MM.1S (cell line): ENCODE data around the gene EPN2.

Experiments used
- DNase-seq: peaks from one replicate; pipeline ENCODE4 v3.0.0-alpha.2; 2015
- H2AFZ ChIP-seq: fragments of 300-600 bp; sonication (generic); 2 replicates; pipeline ENCODE4 v1.6.0; 2016; ENCODE audit warnings: antibody characterized with exemption, low read length
- H3F3A ChIP-seq: fragments of 300-600 bp; sonication (generic); 2 replicates; pipeline ENCODE4 v1.6.1; 2016; ENCODE audit warnings: mild to moderate bottlenecking, antibody characterized with exemption, low read length, moderate library complexity, mixed read lengths; ENCODE audit not compliant: insufficient read depth
- H3K27ac ChIP-seq: fragments of 300-600 bp; sonication (generic); 2 replicates; pipeline ENCODE4 v1.5.1; 2016; ENCODE audit warnings: mild to moderate bottlenecking, low read length
- H3K27me3 ChIP-seq: fragments of 300-600 bp; sonication (generic); replicated peaks from 2 replicates; pipeline ENCODE4 v1.6.0; 2016; ENCODE audit warnings: low read length; ENCODE audit not compliant: insufficient read depth
- H3K36me3 ChIP-seq: fragments of 300-600 bp; sonication (generic); replicated peaks from 2 replicates; pipeline ENCODE4 v1.6.1; 2016; ENCODE audit warnings: mild to moderate bottlenecking, low read length, mixed read lengths; ENCODE audit not compliant: insufficient read depth
- H3K4me1 ChIP-seq: fragments of 300-600 bp; sonication (generic); 2 replicates; pipeline ENCODE4 v1.6.1; 2016; ENCODE audit warnings: low read length, mixed read lengths
- H3K4me2 ChIP-seq: fragments of 300-600 bp; sonication (generic); 2 replicates; pipeline ENCODE4 v1.6.0; 2016; ENCODE audit warnings: low read depth, low read length
- H3K4me3 ChIP-seq: fragments of 300-600 bp; sonication (generic); 2 replicates; pipeline ENCODE4 v1.5.1; 2016; ENCODE audit warnings: low read length, mixed read lengths
- H3K79me2 ChIP-seq: fragments of 300-600 bp; sonication (generic); 2 replicates; pipeline ENCODE4 v1.6.1; 2016; ENCODE audit warnings: mixed run types, low read length, mixed read lengths
- H3K9ac ChIP-seq: fragments of 300-600 bp; sonication (generic); 2 replicates; pipeline ENCODE4 v1.6.1; 2016; ENCODE audit warnings: low read length, mixed read lengths
- H3K9me2 ChIP-seq: fragments of 300-600 bp; sonication (generic); replicated peaks from 2 replicates; pipeline ENCODE4 v1.6.1; 2016; ENCODE audit warnings: mild to moderate bottlenecking, low read length, mixed read lengths; ENCODE audit not compliant: insufficient read depth
- H3K9me3 ChIP-seq: fragments of 300-600 bp; sonication (generic); replicated peaks from 2 replicates; pipeline ENCODE4 v1.6.1; 2016; ENCODE audit warnings: mild to moderate bottlenecking, low read length, mixed read lengths; ENCODE audit not compliant: insufficient read depth
- H4K20me1 ChIP-seq: fragments of 300-600 bp; sonication (generic); 2 replicates; pipeline ENCODE4 v1.6.1; 2016; ENCODE audit warnings: mild to moderate bottlenecking, low read length, moderate library complexity, mixed read lengths; ENCODE audit not compliant: insufficient read depth
- EZH2 ChIP-seq: fragments of 300-600 bp; sonication (generic); optimal IDR thresholded peaks from 2 replicates; pipeline ENCODE3; 2017; ENCODE audit warnings: low read depth, mild to moderate bottlenecking, antibody characterized with exemption, low read length, mixed read lengths
- EZH2phosphoT487 ChIP-seq: fragments of 300-600 bp; sonication (generic); IDR thresholded peaks from 2 replicates; pipeline ENCODE4 v1.6.1; 2018; ENCODE audit warnings: antibody characterized with exemption, low read length
- TF ChIP-seq, protein P1 (sequence below): fragments of 300-600 bp; sonication (generic); IDR thresholded peaks from 2 replicates; pipeline ENCODE4 v1.5.1; 2016; ENCODE audit warnings: antibody characterized with exemption, low read length, mixed read lengths

EPN2 gene

DNA sequence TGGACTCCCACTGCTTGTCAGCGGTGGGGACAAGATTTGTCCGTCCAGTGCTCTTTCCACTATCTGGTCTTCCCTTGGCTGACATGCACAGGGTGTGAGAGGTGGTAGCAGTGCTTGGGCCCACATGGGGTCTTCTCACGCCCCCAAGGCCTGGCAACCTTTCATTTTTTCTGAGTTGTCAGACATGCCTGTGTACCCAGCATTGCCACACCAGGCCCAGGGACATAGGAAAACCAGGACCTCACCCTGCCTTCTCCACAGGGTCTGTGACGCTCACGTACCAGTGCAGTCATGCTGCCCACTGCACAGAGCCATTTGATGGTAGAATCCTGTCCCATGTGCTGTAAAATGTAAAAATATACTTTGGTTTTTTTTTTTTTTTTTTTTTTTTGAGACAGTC lies 67.6 kb downstream of the EPN2 start:
- H3K4me3 ChIP-seq: peak overlapping the region; percentile 16; the same call in 1 of the 2 replicates
- H3K4me2 ChIP-seq: peak overlapping the region; percentile 61; the same call in 1 of the 2 replicates
- H3K27me3 ChIP-seq: no peaks in the 10 kb centered on the region
- DNase-seq: no peak
- H3K36me3 ChIP-seq: no peaks in the 10 kb centered on the region
- H3K9ac ChIP-seq: peak overlapping the region; percentile 87
- H2AFZ ChIP-seq: no peak overlapping the region
- peak overlapping the region; percentile 99 for H3K27ac ChIP-seq
- H3K4me1 ChIP-seq: peaks cover 66% of the 10 kb centered on the region
- no peak for TF ChIP-seq EZH2
- TF ChIP-seq EZH2phosphoT487: no peak
- TF ChIP-seq, protein P1, sequence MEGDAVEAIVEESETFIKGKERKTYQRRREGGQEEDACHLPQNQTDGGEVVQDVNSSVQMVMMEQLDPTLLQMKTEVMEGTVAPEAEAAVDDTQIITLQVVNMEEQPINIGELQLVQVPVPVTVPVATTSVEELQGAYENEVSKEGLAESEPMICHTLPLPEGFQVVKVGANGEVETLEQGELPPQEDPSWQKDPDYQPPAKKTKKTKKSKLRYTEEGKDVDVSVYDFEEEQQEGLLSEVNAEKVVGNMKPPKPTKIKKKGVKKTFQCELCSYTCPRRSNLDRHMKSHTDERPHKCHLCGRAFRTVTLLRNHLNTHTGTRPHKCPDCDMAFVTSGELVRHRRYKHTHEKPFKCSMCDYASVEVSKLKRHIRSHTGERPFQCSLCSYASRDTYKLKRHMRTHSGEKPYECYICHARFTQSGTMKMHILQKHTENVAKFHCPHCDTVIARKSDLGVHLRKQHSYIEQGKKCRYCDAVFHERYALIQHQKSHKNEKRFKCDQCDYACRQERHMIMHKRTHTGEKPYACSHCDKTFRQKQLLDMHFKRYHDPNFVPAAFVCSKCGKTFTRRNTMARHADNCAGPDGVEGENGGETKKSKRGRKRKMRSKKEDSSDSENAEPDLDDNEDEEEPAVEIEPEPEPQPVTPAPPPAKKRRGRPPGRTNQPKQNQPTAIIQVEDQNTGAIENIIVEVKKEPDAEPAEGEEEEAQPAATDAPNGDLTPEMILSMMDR: no peak
- no peaks in the 10 kb centered on the region for H3K9me3 ChIP-seq
- H4K20me1 ChIP-seq: no peaks in the 10 kb centered on the region
- peaks cover 40% of the 10 kb centered on the region for H3F3A ChIP-seq
- no peaks in the 10 kb centered on the region for H3K9me2 ChIP-seq
- H3K79me2 ChIP-seq: peaks cover 17% of the 10 kb centered on the region

DNA sequence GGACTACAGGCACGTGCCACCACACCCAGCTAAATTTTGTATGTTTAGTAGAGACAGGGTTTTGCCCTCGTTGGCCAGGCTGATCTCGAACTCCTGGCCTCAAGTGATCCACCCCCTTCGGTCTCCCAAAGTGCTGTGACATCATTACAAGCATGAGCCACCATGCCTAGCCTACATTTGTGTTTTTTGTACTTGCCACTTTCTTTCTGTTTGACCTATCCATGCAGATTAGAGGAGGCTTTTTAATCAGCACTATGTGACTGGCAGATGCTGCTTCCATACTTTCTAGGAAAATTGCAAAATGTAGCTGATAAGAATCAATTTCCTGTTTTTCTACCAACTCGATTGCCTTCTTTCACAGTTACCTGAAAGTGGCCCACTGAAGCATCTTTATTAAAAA lies 68.1 kb downstream of the EPN2 start:
- Histone ChIP-seq H3F3A (peaks cover 40% of the 10 kb centered on the region), H3K79me2 (peaks cover 17% of the 10 kb centered on the region), H2AFZ (no peak overlapping the region), H3K9me2 (no peaks in the 10 kb centered on the region), H3K27ac (peak overlapping the region; percentile 99), H3K9ac (peak overlapping the region; percentile 87), H3K27me3 (no peaks in the 10 kb centered on the region), H3K4me1 (peaks cover 66% of the 10 kb centered on the region), H3K4me2 (peak overlapping the region; percentile 61), H3K4me3 (peak overlapping the region; percentile 24), H4K20me1 (no peaks in the 10 kb centered on the region), H3K36me3 (no peaks in the 10 kb centered on the region), H3K9me3 (no peaks in the 10 kb centered on the region)
- DNase-seq: no peak
- TF ChIP-seq, protein P1: no peak
- TF ChIP-seq EZH2: no peak
- TF ChIP-seq EZH2phosphoT487: no peak

DNA sequence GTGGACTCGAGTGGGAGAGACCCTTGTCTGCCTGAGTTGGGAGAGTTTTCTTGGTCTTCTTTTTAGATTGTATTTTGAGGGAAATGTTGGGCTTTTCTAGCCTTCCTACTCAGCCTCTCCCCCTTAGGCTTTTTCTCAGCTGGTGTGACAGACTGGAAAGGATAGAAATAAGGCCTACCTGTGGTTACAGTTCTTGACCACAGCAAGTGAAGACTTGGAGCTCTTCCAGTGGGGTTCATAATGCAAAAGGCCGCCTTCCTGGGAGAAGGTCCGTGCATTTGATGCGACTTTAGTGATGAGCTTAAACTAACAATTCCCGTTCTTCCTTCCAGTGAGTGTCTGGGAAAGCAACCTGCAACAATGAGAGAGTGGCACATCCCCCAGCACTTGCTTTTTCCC lies 68.6 kb downstream of the EPN2 start:
- Histone ChIP-seq H3K27me3 (no peaks in the 10 kb centered on the region), H3K9ac (peak overlapping the region; percentile 87), H2AFZ (no peak overlapping the region), H3F3A (peaks cover 40% of the 10 kb centered on the region), H3K79me2 (peaks cover 17% of the 10 kb centered on the region), H3K9me3 (no peaks in the 10 kb centered on the region), H4K20me1 (no peaks in the 10 kb centered on the region), H3K4me2 (peak overlapping the region; percentile 61), H3K4me1 (peaks cover 66% of the 10 kb centered on the region), H3K36me3 (no peaks in the 10 kb centered on the region), H3K4me3 (peak overlapping the region; percentile 24), H3K27ac (peak overlapping the region; percentile 99), H3K9me2 (no peaks in the 10 kb centered on the region)
- TF ChIP-seq EZH2 (no peak), EZH2phosphoT487 (no peak)
- TF ChIP-seq, protein P1: no peak
- DNase-seq: peak; percentile 55
